ENCODE data around the gene SDCCAG8. TPM values are rescaled to one million over a fixed set of nuclear protein-coding genes. Genes with fewer than 3 reads are reported as not detected.

Gene SDCCAG8
- total and polyA plus RNA-seq, 2 donors from 2014 or later = 29.6 to 53.2 TPM

GRCh38 chr1:243299069-243299468, 43.2 kb downstream of the SDCCAG8 start:
- no peak for DNase-seq
- Histone ChIP-seq H3K36me3 (ENCODE audit: control insufficient read depth in 2 of 3, insufficient read depth in 3 of 3, low read length in 3 of 3) (peaks cover 0 to 4% (median 3%) of the 10 kb centered on the region in 3 donors), H3K9me3 (ENCODE audit: control insufficient read depth in 2 of 3, insufficient read depth in 1 of 3, low read length in 3 of 3) (no peaks in the 10 kb centered on the region), H3K9ac (ENCODE audit: low read length in 3 of 3) (no peak overlapping the region), H3K4me3 (ENCODE audit: low read length in 3 of 3) (no peak overlapping the region), H3K4me1 (ENCODE audit: control insufficient read depth in 2 of 3, insufficient read depth in 2 of 3, low read depth in 1 of 3, low read length in 3 of 3) (no peaks in the 10 kb centered on the region), H3K27me3 (ENCODE audit: control insufficient read depth, insufficient read depth, low read length) (no peaks in the 10 kb centered on the region), H3K27ac (ENCODE audit: low read depth in 2 of 2, low read length in 2 of 2) (no peak overlapping the region)
- FAIRE-seq = no peak
- intact Hi-C loops (cut with DNase I) = no loop called here
- no peak for TF ChIP-seq CTCF (IDR thresholded peaks at IDR 0.05; ENCODE audit: borderline replicate concordance, extremely low read depth, insufficient read depth)

GRCh38 chr1:243301059-243301458, 45.2 kb downstream of the SDCCAG8 start:
- no peak overlapping the region for H3K9ac ChIP-seq (ENCODE audit: low read length in 3 of 3)
- no peaks in the 10 kb centered on the region for H3K4me1 ChIP-seq (ENCODE audit: control insufficient read depth in 2 of 3, insufficient read depth in 2 of 3, low read depth in 1 of 3, low read length in 3 of 3)
- no peak for TF ChIP-seq CTCF (IDR thresholded peaks at IDR 0.05; ENCODE audit: borderline replicate concordance, extremely low read depth, insufficient read depth)
- H3K9me3 ChIP-seq (ENCODE audit: control insufficient read depth in 2 of 3, insufficient read depth in 1 of 3, low read length in 3 of 3) = no peaks in the 10 kb centered on the region
- no peak overlapping the region for H3K4me3 ChIP-seq (ENCODE audit: low read length in 3 of 3)
- H3K27ac ChIP-seq (ENCODE audit: low read depth in 2 of 2, low read length in 2 of 2) = no peak overlapping the region
- intact Hi-C loops (cut with DNase I) = no loop called here
- FAIRE-seq = no peak
- no peaks in the 10 kb centered on the region for H3K27me3 ChIP-seq (ENCODE audit: control insufficient read depth, insufficient read depth, low read length)
- peaks cover 0 to 4% (median 3%) of the 10 kb centered on the region in 3 donors for H3K36me3 ChIP-seq (ENCODE audit: control insufficient read depth in 2 of 3, insufficient read depth in 3 of 3, low read length in 3 of 3)
- DNase-seq = no peak

- intact Hi-C loops (cut with DNase I) = no loop called here
- Histone ChIP-seq H3K4me3 (ENCODE audit: low read length in 3 of 3) (no peak overlapping the region), H3K27ac (ENCODE audit: low read depth in 2 of 2, low read length in 2 of 2) (no peak overlapping the region), H3K27me3 (ENCODE audit: control insufficient read depth, insufficient read depth, low read length) (no peaks in the 10 kb centered on the region), H3K4me1 (ENCODE audit: control insufficient read depth in 2 of 3, insufficient read depth in 2 of 3, low read depth in 1 of 3, low read length in 3 of 3) (no peaks in the 10 kb centered on the region), H3K9ac (ENCODE audit: low read length in 3 of 3) (no peak overlapping the region), H3K9me3 (ENCODE audit: control insufficient read depth in 2 of 3, insufficient read depth in 1 of 3, low read length in 3 of 3) (no peaks in the 10 kb centered on the region), H3K36me3 (ENCODE audit: control insufficient read depth in 2 of 3, insufficient read depth in 3 of 3, low read length in 3 of 3) (peaks cover 0 to 6% (median 4%) of the 10 kb centered on the region in 3 donors)
- FAIRE-seq (no peak), DNase-seq (no peak)
- no peak for TF ChIP-seq CTCF (IDR thresholded peaks at IDR 0.05; ENCODE audit: borderline replicate concordance, extremely low read depth, insufficient read depth)
These were observed 56.0 kb downstream of the SDCCAG8 start for GRCh38 chr1:243311809-243312208.

Measured in kidney (tissue), 14 donors.